Measurements from ENCODE around the gene CASP7.
"Not testable (repeated sequence)": the region's sequence is repeated elsewhere in the genome, so short reads cannot be mapped to it uniquely, and the experiment has no call there.

CASP7 gene

DNA sequence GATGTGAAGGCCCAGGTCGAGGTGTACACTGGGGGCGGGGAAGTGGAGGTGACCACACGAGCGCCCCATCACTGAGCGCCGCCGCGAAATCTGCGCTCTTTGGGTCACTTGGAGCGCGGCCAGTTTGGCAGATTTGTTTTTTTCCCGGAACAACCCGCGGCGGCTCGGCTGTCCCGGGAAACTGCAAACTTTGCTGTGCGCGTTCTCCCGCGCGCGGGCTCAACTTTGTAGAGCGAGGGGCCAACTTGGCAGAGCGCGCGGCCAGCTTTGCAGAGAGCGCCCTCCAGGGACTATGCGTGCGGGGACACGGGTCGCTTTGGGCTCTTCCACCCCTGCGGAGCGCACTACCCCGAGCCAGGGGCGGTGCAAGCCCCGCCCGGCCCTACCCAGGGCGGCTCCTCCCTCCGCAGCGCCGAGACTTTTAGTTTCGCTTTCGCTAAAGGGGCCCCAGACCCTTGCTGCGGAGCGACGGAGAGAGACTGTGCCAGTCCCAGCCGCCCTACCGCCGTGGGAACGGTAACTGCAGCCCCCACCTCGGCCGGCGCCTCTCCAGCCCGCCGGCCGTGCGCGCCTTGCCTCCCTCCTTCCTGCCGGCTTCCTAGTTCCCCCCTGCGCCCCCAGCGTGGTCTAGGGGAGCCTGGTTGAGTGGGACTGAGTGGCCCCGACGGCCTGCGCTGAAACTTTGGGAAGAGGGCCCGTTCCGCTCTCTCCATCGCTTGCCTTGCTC is at the start of gene CASP7:
CASP7 (plus strand) TSS at position 450 of the 727 bp plus-strand sequence. CDS start 17,582 bp downstream, outside the sequence.
- DNase-seq (ENCODE audit: low read depth in 3 of 3, low spot score in 1 of 3), result peak; percentile 24 to 57 (median 51)

DNA sequence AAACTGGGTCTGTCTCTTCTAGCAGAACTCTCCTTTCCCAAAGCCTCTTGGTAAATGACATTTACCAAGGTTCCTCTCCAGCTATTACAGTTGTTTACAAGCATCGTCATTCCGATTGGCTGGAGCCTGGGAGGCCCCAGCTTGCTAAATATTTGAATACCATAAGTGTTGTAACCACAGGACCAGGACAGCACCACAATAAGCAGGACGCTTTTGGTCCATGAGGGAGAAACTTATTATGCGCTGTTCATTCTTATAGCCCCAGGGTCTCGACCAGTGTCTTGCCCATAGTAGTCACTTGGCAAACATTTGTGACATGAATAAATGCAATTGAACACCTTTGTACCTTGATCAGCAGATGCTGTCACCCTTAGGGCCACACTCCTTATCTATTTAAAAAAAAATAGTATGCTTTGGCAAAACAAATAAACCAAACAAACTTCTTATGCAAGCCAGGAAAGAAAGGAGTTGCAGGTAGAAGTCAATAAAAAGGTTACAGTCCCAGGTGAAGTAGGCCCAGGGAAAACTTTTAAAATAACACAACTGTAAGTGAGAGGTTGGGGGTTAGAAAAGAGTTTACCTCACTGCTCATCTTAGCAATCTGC is 48.7 kb upstream of the CASP7 start:
- DNase-seq (ENCODE audit: low read depth in 3 of 3, low spot score in 1 of 3), result no peak

DNA sequence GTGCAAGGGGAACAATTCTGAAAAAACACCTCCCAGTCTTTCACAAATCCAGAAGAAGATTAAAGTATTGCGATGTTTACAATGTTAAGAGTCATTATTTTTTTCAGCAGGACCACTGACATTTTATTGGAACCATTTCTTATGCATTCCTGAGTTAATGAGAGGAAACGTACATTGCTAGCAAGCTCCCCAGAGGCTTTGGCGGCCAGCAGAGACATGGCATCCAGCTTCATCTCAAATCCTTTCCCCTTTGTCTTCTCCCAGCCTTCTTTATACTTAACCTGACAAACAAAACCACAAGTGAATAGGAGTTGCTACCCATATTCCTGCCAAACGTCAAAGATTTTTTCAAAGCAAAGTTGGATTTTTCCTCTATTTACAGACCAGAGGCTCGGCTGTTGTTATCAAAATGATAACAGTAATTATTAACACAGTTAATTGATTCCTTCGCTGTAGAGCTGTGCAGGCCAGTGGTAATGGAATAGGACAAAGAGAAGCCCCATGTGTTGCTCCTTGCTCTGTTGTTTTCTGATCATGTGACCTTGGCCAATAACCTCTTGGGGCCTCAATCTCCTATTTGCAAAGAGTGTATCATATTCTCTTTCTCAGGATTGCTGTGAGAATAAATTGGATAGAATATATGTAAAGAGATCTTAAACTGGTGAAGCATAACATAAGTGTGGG is 47.9 kb upstream of the CASP7 start:
- DNase-seq (ENCODE audit: low read depth in 3 of 3, low spot score in 1 of 3), result no peak

DNA sequence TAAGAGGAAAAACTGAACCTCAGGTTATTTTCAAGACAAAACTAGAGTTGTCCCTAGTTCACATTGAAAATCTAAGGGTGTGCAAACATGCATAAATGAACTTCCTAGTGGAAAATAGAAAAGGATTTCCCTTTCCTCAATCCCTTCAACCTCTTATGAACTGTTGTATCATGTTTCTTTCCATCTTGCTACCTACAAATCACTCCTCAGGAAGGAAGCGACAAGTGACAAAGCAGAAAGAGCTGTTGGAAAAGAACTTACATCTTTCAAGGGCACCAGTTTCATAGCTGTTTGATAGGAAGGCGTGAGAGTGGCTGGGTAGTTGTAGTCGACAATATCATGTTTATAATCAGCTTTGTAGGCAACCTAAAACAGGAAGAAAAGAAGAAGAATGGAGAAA is 39.7 kb upstream of the CASP7 start:
- no peak for DNase-seq (ENCODE audit: low read depth in 3 of 3, low spot score in 1 of 3)

DNA sequence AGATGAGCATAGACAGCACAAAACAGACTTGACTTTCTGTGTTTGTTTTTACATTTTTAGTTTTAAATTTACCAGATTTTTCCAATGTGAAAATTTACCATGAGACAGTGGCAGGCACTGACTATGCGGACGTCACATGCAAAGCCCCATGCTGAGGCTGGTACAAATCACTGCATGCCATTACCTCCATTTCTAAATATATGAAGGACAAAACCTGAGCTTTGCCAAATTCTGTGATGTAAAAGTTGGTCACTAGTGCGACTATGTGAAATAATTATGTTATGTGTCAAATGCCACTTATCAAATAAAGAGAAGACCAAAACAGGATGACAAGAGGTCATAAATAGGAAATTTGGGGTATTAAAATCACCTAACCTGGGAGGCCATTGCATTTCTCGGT is 38.0 kb upstream of the CASP7 start:
- DNase-seq (ENCODE audit: low read depth in 3 of 3, low spot score in 1 of 3), result no peak

GRCh38 chr10:113643183-113643582 is 36.5 kb upstream of the CASP7 start:
- DNase-seq (ENCODE audit: low read depth in 3 of 3, low spot score in 1 of 3), result no peak

DNA sequence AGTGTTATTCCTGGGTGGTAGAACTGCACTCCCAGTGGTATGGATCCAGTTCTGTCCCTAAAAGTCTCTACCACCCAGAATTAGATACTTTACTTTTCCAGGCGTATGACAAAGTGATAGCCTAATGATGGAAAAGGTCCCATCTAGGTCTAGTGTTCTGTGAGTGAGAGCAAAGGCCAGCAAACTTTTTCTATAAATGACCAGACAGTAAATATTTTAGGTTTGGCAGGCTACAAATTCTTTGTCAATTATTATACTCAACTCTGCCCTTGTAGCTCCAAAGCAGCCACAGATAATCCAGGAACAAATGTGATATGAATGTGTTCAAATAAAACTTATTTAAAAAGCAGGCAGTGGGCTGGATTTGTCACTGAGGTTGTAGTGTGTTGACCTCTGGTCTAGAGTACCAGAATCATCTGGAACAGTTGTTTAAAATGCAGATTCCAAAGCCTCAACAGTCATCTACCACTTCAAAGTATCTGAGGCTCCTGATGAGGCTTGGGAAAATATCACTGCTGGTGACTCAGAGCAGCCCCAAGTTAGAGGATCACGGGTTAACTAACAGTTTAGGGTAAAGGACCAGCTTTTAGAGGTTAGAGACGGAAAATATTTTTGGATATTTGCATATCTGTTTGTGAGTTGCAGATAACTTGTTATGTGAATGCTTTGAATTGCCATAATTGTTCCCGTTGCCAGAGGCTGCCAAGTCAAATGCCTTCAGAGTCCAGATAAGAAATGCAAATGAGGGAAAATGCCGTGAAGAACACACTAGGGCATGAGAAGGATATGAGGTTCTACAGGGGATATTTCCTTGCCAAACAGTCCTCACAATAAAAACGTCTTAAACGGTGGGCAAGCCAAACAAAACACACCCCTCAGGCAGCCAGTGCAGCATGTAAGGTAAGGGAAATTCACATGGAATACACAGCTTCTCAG is 35.3 kb upstream of the CASP7 start:
- no peak for DNase-seq (ENCODE audit: low read depth in 3 of 3, low spot score in 1 of 3)

DNA sequence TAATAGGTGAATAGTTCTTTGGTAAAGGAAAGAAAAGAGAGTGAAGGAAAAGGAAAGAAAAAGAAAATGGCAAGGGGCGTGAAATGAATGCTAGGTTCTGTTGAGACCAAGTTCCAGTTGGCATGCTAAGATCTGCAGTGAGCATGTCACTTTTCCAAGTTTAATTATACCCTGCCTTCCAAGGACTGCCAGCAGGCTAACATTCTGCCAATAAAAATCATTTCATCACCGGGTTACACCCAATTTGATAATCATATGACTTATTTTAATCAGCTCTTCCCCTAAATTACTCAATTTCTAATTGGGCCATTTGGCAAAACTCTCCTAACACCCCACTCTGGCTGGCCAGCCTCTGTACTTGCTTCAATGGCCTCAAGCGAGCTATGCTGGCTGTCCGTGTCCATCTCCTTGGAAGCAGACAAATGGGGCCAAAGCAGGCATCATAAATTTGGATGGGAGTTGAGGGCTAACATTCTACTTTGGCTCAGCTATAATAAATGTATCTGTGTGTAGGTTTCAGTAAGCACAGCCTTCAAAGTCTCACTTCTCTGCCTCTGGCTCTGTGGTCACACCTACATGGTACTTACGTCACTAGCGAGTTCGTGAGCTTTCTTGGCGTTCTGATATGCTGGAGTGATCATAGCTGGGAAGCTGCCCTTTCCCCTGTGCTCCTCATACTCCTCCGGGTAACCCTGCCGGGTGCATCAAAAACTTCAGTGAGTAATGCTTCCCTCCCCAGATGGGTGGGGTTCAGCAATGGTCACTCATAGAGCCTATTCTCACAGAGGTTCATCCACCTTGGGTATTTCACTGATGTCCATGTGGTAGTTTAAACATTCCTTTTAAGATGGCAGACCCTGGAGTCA is 33.1 kb upstream of the CASP7 start:
- no peak for DNase-seq (ENCODE audit: low read depth in 3 of 3, low spot score in 1 of 3)

- DNase-seq (ENCODE audit: low read depth in 3 of 3, low spot score in 1 of 3), result no peak
Observed at GRCh38 chr10:113647812-113648211, 31.9 kb upstream of the CASP7 start.

GRCh38 chr10:113648478-113648877 is 31.2 kb upstream of the CASP7 start:
- no peak for DNase-seq (ENCODE audit: low read depth in 3 of 3, low spot score in 1 of 3)

DNA sequence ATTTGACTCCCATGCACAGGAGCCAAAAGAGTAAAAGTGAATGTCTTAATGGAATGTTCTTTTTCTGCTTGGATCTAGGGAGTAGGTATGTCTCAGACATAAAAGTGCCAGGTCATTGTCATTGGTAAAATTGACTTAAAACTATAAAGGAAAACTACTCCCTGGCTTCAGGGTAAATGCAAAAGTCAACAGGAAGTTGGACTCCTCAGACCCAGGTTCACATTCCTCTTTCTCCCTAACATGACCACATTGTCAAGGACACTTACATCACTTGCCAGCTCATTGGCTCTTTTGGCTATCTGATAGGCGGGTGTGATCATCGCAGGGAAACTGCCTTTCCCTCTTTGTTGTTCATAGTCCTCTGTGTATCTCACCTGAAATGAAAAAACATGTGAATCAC is 29.5 kb upstream of the CASP7 start:
- no peak for DNase-seq (ENCODE audit: low read depth in 3 of 3, low spot score in 1 of 3)

- DNase-seq (ENCODE audit: low read depth in 3 of 3, low spot score in 1 of 3), result no peak
Observed at GRCh38 chr10:113651021-113651420, 28.7 kb upstream of the CASP7 start.

- no peak for DNase-seq (ENCODE audit: low read depth in 3 of 3, low spot score in 1 of 3)
Observed at GRCh38 chr10:113651898-113652297, 27.8 kb upstream of the CASP7 start.

DNA sequence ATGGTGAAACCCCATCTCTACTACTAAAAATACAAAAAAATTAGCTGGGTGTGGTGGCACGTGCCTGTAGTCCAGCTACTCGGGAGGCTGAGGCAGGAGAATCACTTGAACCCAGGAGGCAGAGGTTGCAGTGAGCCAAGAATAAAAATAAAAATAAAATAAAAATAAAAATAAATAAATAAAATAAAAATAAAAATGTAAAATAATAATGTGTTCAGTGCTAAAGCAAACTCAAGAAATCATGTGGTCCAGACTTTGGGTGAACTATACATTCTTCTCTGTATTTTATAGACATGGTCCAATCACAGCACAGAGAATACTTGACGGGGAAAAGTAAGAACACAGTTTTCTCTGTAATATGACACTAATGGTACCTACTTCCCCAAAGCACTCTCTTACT is 27.3 kb upstream of the CASP7 start:
- not testable (repeated sequence) for DNase-seq (ENCODE audit: low read depth in 3 of 3, low spot score in 1 of 3)

GRCh38 chr10:113656896-113657295 is 22.8 kb upstream of the CASP7 start:
- no peak for DNase-seq (ENCODE audit: low read depth in 3 of 3, low spot score in 1 of 3)

DNA sequence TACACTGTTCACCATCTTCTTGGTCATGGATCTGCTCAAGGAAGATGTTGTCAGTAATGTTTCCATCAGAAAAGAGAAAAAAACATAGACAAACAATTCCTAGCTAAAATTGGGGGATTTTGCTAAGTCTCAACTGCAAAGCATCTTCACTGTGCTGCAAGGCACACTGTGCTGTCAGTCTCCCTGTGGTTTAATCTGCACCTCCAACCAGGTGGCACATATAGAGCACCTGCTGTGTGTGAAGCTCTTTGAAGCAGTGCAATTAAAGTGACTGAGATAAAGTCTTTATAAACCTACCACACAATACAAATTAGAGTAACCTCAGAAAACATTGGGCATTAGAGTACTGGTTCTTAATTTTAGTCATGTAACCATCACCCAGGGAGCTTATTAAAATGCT is 22.2 kb upstream of the CASP7 start:
- no peak for DNase-seq (ENCODE audit: low read depth in 3 of 3, low spot score in 1 of 3)

DNA sequence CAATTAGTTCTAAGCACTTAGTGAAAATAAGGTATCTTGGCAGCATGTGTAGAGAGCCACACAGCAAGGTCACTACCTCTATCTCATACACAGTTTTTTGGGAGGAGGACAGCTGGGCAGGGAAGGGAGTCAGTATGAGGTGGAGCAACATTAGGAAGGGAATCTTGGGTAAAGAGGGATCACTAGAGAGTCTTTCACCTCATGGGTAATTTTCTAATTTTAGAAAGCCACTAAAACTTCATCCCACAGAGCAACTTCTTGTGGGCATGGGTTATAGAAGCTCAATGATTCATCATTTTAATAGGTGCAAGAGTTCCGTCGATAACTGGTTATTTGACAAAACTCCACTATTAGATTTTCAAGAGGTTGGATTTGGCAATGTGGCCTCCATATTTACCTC is 18.4 kb upstream of the CASP7 start:
- no peak for DNase-seq (ENCODE audit: low read depth in 3 of 3, low spot score in 1 of 3)

DNA sequence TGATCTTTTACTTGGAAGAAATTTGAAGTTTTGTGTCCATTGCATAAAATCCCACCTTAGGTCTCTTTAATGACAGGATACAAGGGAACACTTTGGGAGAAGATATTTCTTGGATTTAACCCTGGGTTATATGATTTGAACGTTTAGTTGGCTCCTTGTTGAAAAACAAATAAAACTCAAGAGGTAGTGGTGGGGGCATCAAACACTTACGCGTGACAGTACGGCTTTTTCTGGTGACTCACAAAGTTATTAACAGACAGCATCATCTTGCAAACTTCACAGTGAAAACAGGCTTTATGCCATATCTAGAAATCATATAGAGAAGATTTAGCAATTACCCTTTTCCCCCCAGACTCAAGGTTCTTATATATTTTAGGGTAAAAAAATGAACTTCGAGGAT is 16.6 kb upstream of the CASP7 start:
- no peak for DNase-seq (ENCODE audit: low read depth in 3 of 3, low spot score in 1 of 3)

DNA sequence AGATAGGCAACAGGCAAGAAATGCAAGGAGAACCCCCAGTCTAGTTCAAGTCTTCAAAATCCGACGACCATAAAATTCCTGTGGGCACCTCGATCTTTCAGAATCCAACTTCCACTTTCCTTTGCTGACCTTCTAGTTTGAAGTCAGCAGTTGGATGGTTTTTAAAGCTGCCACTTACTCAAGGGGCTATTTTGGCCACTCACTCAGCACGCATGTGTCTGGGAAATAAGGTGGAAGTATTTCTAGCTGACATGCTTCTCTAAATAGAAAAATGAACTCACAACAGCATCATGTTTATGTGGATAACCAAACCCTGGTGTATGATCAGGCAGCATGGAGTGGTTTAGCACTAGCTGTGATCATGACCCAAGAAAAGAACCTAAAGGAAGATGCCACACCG is 15.8 kb upstream of the CASP7 start, which contains the start of gene NRAP:
NRAP (minus strand) TSS at position 134 of the 400 bp plus-strand sequence. CDS start 159 bp downstream, outside the sequence.
- no peak for DNase-seq (ENCODE audit: low read depth in 3 of 3, low spot score in 1 of 3)

DNA sequence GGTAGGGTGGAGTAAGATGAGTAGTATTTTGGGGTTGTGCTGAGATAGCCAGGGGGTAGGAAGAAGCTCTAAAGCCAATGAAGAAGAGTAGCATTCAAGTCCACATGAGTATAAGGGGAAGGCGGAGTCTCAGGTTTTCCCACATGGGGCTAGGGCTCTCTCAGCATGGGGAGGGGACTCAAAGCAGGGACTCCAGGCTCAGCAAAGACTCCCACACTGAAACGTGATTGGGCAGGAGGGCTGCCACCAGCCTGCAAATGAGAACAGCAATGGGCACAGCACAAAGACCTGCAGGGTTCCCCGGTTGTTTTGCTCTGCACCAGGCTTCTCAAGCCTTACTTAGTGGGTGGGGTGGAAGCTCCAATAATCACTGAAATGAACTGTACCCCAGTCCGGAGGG is 14.4 kb upstream of the CASP7 start:
- DNase-seq (ENCODE audit: low read depth in 3 of 3, low spot score in 1 of 3), result no peak
